AG04450 (cell line): ENCODE results near the gene LRP1. TPM values are rescaled to one million over a fixed set of nuclear protein-coding genes. Genes with fewer than 3 reads are reported as not detected.

Experiments used
- CTCF ChIA-PET: fragments of 300-600, 350-600 bp; formaldehyde crosslinking; extraction: SDS; loops from one replicate; lab custom pipeline; 2022; ENCODE audit warnings: antibody characterized with exemption, inconsistent platforms; lab: Charles Lee
- POLR2A ChIA-PET: fragments of 350-600 bp; formaldehyde crosslinking; extraction: SDS; loops from one replicate; lab custom pipeline; 2021; ENCODE audit warnings: antibody characterized with exemption, inconsistent platforms; lab: Yijun Ruan, JAX
- DNase-seq: peaks from one replicate; pipeline ENCODE4 v3.0.0-alpha.2; 2011; ENCODE audit warnings: low read depth, low spot score
- H3K27ac ChIP-seq: one replicate; pipeline ENCODE4 v1.5.1; 2012; ENCODE audit warnings: low read depth, low read length, control low read depth
- H3K27me3 ChIP-seq: one replicate; pipeline ENCODE4 v1.6.0; 2012; ENCODE audit warnings: low read length; ENCODE audit not compliant: control insufficient read depth, insufficient read depth
- H3K4me3 ChIP-seq: 2 replicates; pipeline ENCODE4 v1.5.1; 2011; ENCODE audit warnings: mild to moderate bottlenecking, low read depth, low read length, control low read depth
- H3K9me3 ChIP-seq: 2 replicates; pipeline ENCODE4 v1.5.1; 2012; ENCODE audit warnings: low read length; ENCODE audit not compliant: control insufficient read depth, insufficient read depth
- polyA plus RNA-seq: library from polyadenylated mRNA; depleted of rRNA; stranded (reverse); fragments of >200 nt; gene quantifications from 2 replicates; pipeline ENCODE4 v1.2.3, GENCODE V29; 2011
- TF ChIP-seq, protein P1 (sequence below): IDR thresholded peaks from 2 replicates; pipeline ENCODE4 v1.5.1; 2011; ENCODE audit warnings: low read depth, low read length, control low read depth, inconsistent platforms

The LRP1 gene
- polyA plus RNA-seq, 1 experiment: 49.9 TPM

DNA sequence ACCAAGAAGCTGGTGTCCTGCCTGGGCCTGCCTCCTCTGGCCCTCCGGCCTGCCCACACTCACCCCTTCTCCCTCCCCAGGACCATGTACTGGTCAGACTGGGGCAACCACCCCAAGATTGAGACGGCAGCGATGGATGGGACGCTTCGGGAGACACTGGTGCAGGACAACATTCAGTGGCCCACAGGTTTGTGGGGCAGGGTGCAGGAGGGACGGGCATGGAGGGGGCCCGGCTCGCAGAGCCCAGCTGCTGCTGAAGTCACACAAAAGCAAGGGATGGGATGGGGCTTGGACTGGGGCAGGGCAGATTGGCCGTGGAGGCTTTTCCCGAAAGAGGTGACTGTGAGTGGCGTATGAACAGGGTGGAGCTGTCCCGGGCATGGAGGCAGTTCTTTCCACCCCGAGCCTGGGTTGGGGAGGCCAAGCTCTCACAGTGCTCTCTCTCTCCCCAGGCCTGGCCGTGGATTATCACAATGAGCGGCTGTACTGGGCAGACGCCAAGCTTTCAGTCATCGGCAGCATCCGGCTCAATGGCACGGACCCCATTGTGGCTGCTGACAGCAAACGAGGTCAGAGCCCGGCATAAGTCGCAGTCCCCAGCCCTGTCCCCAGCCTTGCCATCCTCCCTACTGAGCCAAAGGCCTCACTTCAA, 80.5 kb downstream of the LRP1 start:
- ChIA-PET POLR2A (no interaction called here), CTCF (no interaction called here)

DNA sequence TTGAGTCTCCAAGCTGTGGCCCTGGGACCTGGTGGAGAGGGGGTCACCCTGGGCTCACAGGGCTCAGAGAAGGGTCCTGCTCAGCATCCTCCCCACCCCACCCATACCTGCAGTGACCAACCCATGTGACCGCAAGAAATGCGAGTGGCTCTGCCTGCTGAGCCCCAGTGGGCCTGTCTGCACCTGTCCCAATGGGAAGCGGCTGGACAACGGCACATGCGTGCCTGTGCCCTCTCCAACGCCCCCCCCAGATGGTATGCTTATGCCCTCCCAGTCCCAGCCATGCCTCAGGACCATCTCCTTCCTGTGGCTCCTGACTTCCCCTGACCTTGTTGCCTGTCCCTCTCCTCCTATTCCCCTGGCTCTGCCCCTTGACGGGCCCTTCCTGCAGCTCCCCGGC, 81.6 kb downstream of the LRP1 start:
- DNase-seq: no peak
- POLR2A ChIA-PET: no interaction called here
- CTCF ChIA-PET: no interaction called here
- no peaks in the 10 kb centered on the region; the same call in 1 of the 2 replicates for H3K9me3 ChIP-seq
- TF ChIP-seq, protein P1, sequence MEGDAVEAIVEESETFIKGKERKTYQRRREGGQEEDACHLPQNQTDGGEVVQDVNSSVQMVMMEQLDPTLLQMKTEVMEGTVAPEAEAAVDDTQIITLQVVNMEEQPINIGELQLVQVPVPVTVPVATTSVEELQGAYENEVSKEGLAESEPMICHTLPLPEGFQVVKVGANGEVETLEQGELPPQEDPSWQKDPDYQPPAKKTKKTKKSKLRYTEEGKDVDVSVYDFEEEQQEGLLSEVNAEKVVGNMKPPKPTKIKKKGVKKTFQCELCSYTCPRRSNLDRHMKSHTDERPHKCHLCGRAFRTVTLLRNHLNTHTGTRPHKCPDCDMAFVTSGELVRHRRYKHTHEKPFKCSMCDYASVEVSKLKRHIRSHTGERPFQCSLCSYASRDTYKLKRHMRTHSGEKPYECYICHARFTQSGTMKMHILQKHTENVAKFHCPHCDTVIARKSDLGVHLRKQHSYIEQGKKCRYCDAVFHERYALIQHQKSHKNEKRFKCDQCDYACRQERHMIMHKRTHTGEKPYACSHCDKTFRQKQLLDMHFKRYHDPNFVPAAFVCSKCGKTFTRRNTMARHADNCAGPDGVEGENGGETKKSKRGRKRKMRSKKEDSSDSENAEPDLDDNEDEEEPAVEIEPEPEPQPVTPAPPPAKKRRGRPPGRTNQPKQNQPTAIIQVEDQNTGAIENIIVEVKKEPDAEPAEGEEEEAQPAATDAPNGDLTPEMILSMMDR: no peak
- H3K4me3 ChIP-seq: no peak overlapping the region
- H3K27me3 ChIP-seq: peaks cover 6% of the 10 kb centered on the region
- H3K27ac ChIP-seq: no peak overlapping the region

More for the DNA sequence above, 80.5 kb downstream of the LRP1 start:
- Histone ChIP-seq H3K27me3 (peaks cover 1% of the 10 kb centered on the region), H3K9me3 (no peaks in the 10 kb centered on the region; the same call in 1 of the 2 replicates), H3K4me3 (no peak overlapping the region), H3K27ac (no peak overlapping the region)
- TF ChIP-seq, protein P1: no peak
- DNase-seq: no peak

DNA sequence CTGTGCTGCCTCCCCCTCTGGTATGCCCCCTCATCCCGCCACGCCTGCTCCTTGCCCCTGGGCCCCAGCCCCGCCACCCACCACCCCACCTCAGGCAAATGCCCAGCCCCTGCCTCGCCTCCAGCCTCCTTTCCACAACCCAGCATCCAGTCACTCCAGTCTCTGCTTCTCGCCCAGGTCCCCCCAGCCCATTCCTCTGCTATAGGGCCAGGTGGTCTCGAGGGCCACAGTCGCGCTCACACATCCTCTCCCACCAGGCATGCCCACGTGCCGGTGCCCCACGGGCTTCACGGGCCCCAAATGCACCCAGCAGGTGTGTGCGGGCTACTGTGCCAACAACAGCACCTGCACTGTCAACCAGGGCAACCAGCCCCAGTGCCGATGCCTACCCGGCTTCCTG, 82.2 kb downstream of the LRP1 start:
- DNase-seq: no peak
- TF ChIP-seq, protein P1: no peak
- Histone ChIP-seq H3K27me3 (peaks cover 11% of the 10 kb centered on the region), H3K27ac (no peak overlapping the region), H3K4me3 (no peak overlapping the region), H3K9me3 (no peaks in the 10 kb centered on the region; the same call in 1 of the 2 replicates)
- POLR2A ChIA-PET: no interaction called here
- CTCF ChIA-PET: interaction anchor here (0.6 to 1.0 kb wide), 2 partner anchors 29 to 90 kb away, joined by 3 read pairs; no protein-coding TSS in a partner anchor

DNA sequence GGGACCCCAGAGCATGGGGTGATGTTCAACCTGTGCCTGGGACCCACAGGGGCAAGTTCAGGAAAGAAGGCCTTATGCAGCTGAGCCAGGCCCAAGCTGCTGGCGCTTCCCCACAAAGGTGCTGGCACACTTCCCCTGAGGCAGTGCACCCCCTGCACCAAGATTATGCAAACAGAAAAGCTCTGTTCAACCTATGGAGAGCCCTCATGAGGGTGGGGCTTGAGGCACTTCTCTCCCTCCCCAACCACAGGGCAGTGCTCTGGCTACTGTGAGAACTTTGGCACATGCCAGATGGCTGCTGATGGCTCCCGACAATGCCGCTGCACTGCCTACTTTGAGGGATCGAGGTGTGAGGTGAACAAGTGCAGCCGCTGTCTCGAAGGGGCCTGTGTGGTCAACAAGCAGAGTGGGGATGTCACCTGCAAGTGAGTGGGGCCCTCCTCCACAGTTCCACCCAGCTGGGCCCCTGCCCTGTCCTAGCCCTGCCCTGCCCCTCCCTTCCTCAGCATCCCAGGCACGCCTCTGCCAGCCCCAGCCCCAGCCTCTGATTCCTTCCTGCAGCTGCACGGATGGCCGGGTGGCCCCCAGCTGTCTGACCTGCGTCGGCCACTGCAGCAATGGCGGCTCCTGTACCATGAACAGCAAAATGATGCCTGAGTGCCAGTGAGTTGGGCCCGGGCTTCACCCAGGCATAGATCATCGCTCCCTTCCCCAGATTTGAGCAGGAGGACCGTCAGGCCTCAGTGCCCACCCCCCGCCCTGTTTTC, 82.8 kb downstream of the LRP1 start:
- Histone ChIP-seq H3K27ac (no peak overlapping the region), H3K27me3 (peaks cover 17% of the 10 kb centered on the region), H3K9me3 (no peaks in the 10 kb centered on the region; the same call in 1 of the 2 replicates), H3K4me3 (no peak overlapping the region)
- ChIA-PET CTCF (interaction anchor here (0.6 to 1.0 kb wide), 2 partner anchors 28 to 91 kb away, joined by 3 read pairs; no protein-coding TSS in a partner anchor), POLR2A (interaction anchor here (1.0 kb wide), 1 partner anchor 19 kb away, joined by 3 read pairs; the partner anchor contains the start of gene SHMT2)
- no peak for DNase-seq
- TF ChIP-seq, protein P1: no peak
